ENCODE data around the gene CHST15.

DNA sequence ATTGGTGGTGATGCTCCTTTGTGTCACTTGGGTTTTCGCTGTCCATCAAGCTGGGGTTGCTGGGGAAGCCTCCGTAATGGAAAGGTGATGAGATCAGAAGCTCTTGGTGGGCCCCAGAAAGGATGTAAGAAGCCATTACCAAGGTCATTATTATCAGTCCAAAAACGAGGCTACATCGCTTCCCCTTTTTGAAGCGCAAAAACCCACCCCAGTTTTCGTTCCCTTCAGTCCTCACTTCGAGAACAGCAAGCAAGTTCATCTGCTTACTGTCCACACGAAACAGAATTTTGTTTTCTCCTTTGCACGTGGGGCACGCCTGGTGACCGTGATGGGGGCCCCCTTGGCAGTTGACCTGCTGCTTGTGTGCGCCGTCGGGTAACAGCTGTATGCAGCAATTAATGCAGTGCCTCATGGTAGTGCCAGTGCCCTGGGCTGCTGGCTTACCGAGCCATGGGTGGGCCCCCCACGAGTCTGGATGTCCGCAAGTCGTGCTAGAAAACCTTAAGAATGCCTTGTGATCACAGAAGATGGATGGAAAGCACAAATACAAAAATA is 47.5 kb downstream of the CHST15 start:
- TF ChIP-seq, protein P1, sequence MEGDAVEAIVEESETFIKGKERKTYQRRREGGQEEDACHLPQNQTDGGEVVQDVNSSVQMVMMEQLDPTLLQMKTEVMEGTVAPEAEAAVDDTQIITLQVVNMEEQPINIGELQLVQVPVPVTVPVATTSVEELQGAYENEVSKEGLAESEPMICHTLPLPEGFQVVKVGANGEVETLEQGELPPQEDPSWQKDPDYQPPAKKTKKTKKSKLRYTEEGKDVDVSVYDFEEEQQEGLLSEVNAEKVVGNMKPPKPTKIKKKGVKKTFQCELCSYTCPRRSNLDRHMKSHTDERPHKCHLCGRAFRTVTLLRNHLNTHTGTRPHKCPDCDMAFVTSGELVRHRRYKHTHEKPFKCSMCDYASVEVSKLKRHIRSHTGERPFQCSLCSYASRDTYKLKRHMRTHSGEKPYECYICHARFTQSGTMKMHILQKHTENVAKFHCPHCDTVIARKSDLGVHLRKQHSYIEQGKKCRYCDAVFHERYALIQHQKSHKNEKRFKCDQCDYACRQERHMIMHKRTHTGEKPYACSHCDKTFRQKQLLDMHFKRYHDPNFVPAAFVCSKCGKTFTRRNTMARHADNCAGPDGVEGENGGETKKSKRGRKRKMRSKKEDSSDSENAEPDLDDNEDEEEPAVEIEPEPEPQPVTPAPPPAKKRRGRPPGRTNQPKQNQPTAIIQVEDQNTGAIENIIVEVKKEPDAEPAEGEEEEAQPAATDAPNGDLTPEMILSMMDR (IDR thresholded peaks at IDR 0.05; ENCODE audit: insufficient read depth, low read length): no peak
- TF ChIP-seq POLR2AphosphoS5 (IDR thresholded peaks at IDR 0.05; ENCODE audit: low read depth): no peak
- TF ChIP-seq, protein P2, sequence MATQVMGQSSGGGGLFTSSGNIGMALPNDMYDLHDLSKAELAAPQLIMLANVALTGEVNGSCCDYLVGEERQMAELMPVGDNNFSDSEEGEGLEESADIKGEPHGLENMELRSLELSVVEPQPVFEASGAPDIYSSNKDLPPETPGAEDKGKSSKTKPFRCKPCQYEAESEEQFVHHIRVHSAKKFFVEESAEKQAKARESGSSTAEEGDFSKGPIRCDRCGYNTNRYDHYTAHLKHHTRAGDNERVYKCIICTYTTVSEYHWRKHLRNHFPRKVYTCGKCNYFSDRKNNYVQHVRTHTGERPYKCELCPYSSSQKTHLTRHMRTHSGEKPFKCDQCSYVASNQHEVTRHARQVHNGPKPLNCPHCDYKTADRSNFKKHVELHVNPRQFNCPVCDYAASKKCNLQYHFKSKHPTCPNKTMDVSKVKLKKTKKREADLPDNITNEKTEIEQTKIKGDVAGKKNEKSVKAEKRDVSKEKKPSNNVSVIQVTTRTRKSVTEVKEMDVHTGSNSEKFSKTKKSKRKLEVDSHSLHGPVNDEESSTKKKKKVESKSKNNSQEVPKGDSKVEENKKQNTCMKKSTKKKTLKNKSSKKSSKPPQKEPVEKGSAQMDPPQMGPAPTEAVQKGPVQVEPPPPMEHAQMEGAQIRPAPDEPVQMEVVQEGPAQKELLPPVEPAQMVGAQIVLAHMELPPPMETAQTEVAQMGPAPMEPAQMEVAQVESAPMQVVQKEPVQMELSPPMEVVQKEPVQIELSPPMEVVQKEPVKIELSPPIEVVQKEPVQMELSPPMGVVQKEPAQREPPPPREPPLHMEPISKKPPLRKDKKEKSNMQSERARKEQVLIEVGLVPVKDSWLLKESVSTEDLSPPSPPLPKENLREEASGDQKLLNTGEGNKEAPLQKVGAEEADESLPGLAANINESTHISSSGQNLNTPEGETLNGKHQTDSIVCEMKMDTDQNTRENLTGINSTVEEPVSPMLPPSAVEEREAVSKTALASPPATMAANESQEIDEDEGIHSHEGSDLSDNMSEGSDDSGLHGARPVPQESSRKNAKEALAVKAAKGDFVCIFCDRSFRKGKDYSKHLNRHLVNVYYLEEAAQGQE (IDR thresholded peaks at IDR 0.05; ENCODE audit: insufficient replicate concordance, low read depth): no peak
- no peak for TF ChIP-seq GABPA (IDR thresholded peaks at IDR 0.05; ENCODE audit: low read depth)
- no peak for TF ChIP-seq SPI1 (IDR thresholded peaks at IDR 0.05; ENCODE audit: borderline replicate concordance, low read depth)
